Muscle of leg (tissue), 11 donors: Measurements from ENCODE around the gene NSMCE1. TPM values are rescaled to one million over a fixed set of nuclear protein-coding genes. Genes with fewer than 3 reads are reported as not detected.

Experiments
- DNase-seq: peaks from one replicate; pipeline ENCODE4 v3.0.0; 2013
- H3K27ac ChIP-seq: one replicate; pipeline ENCODE4 v1.5.1; 2013; ENCODE audit warnings: mild to moderate bottlenecking, low read length, control low read depth
- H3K27me3 ChIP-seq: one replicate; pipeline ENCODE4 v1.6.1; 2013; ENCODE audit warnings: low read length; ENCODE audit not compliant: control insufficient read depth, insufficient read depth
- H3K36me3 ChIP-seq: one replicate; pipeline ENCODE4 v1.6.1; 2013; ENCODE audit warnings: low read length; ENCODE audit not compliant: control insufficient read depth, insufficient read depth
- H3K4me1 ChIP-seq: one replicate; pipeline ENCODE4 v1.6.1; 2013; ENCODE audit warnings: low read length; ENCODE audit not compliant: control insufficient read depth, insufficient read depth
- H3K4me3 ChIP-seq: one replicate; pipeline ENCODE4 v1.5.1; 2013; ENCODE audit warnings: low read length, control low read depth
- H3K9me3 ChIP-seq: replicated peaks from 2 replicates; pipeline ENCODE4 v1.6.1; 2013; ENCODE audit warnings: low read depth, low read length; ENCODE audit not compliant: control insufficient read depth
- WGBS: methylation state at CpG from one replicate; pipeline ENCODE4 v1.1.5; 2013; ENCODE audit warnings: missing lambda C conversion rate; ENCODE audit not compliant: insufficient coverage; 5-methylcytosine and 5-hydroxymethylcytosine counted together
- polyA plus RNA-seq, 8 donors: library from polyadenylated mRNA; unstranded; fragments of 120-200 nt; gene quantifications; one replicate each; pipeline versions ENCODE4 v1.2.1 to v1.2.3, GENCODE V29; 2013; ENCODE audit warnings: inconsistent platforms in 1 of 8, low replicate concordance in 1 of 8; ENCODE audit not compliant: insufficient read length in 8 of 8, insufficient read depth in 1 of 8
- total RNA-seq: library from RNA; stranded (reverse); fragments of 120-200 nt; gene quantifications from one replicate; pipeline ENCODE4 v1.2.4, GENCODE V29; 2013

Gene NSMCE1
- total and polyA plus RNA-seq, 9 donors: 47.6 to 60.0 (median 53.3) TPM

DNA sequence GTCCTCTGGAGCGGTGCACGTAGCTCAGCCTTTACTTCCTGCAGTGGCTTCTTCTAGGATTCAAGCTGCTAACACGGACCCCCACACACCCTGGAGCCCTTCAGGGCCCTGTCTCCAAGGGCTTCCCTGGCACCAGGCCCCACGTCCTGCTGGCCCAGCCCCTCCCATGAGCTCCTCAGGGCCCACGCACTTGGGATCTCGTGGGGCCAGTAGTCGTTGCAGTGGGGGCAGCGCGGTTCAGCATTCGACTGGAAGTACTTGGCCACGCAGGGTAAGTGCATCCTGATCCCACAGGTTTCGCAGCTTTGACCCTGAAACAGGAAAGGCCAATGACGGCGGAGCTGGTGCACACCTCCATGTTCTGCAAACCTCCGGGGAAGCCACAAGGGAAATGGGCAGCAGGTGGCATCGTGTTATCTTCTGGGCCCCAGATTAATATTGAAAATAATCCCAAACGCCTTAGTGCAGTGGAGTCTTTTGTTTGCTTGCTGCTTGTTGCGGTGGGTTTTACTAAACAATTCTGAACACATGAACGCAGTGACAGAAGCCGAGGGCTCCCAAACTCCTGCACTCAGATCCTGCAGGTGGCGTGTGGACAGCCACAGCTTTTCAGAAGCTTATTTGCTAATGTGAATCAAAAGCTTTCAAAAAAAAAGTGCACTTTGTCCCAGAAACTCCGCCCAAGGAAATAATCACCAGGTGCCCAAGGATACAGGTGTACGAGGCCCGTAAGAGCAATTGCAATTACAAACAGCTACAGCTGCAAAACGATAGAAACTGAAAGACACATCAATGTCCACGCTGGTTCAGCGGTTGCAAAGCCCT is 42.8 kb downstream of the NSMCE1 start:
- Histone ChIP-seq H3K27me3 (no peaks in the 10 kb centered on the region), H3K4me3 (no peak overlapping the region), H3K9me3 (no peaks in the 10 kb centered on the region), H3K4me1 (peaks cover 86% of the 10 kb centered on the region), H3K36me3 (peaks cover 29% of the 10 kb centered on the region), H3K27ac (no peak overlapping the region)
- no peak for DNase-seq
- WGBS: 61% methylated on average over 22 of the region's 27 CpGs

DNA sequence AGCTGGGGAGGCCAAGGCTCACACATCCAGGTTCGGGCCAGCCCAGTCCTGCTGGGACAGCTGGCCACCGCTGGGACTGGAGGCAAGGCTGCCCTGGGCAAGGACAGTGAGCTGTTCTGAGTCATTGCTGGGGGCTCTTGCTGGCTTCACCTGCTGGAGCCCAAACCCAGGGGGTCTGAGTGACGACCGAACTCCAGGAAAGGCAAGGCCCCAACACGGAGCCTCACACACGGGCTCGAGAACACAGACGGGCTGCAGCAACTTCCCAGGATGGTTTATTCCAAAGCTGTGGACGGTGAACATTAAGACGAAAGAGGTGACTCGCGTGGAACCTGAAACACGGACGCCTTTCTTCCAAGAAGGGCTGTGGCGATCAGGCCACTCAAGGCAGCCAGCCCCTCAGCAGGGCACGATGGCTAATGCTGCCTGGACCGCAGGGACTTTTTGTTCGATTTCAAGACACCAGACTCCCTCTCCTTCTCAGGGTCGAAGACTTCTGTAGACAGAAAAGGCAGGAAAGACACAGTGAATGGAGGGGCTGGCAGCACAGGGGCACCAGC is 43.8 kb downstream of the NSMCE1 start:
- Histone ChIP-seq H3K4me1 (peaks cover 79% of the 10 kb centered on the region), H3K4me3 (no peak overlapping the region), H3K27ac (no peak overlapping the region), H3K27me3 (no peaks in the 10 kb centered on the region), H3K9me3 (no peaks in the 10 kb centered on the region), H3K36me3 (peaks cover 20% of the 10 kb centered on the region)
- DNase-seq: no peak
- 71% methylated on average over 16 of the region's 19 CpGs for WGBS

DNA sequence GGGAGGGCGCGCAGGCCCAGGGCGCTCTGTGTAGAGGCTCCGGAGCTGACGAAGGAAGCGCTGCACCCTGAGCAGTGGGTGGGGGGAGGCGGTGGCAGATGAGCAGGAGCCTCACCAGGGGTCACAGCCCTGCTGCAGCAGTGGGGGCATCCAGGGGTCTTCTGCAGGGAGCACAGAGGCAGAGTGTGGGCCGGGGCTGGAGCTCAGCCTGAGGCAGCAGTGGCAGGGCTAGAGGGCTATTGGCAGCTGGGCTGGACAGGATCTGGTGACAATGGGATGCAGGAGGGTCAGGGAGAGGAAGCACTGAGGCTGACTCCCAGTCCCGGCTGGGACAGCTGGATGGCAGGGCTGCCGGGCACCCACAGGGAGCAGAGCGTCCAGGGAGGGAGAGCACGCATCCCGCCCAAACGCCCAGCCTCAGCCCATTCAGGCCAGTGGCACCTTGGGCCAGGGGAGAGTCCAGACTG is 44.3 kb downstream of the NSMCE1 start:
- Histone ChIP-seq H3K4me1 (peaks cover 75% of the 10 kb centered on the region), H3K27me3 (no peaks in the 10 kb centered on the region), H3K36me3 (peaks cover 22% of the 10 kb centered on the region), H3K9me3 (no peaks in the 10 kb centered on the region), H3K27ac (no peak overlapping the region), H3K4me3 (no peak overlapping the region)
- 75% methylated on average over 13 of the region's 14 CpGs for WGBS
- DNase-seq: no peak

- Histone ChIP-seq H3K9me3 (no peaks in the 10 kb centered on the region), H3K4me3 (no peak overlapping the region), H3K36me3 (peaks cover 28% of the 10 kb centered on the region), H3K27ac (no peak overlapping the region), H3K4me1 (peaks cover 75% of the 10 kb centered on the region), H3K27me3 (no peaks in the 10 kb centered on the region)
- WGBS: 83% methylated on average over 2 of the region's 6 CpGs
- no peak for DNase-seq
Observed at GRCh38 chr16:27223701-27224100, 44.9 kb downstream of the NSMCE1 start.

DNA sequence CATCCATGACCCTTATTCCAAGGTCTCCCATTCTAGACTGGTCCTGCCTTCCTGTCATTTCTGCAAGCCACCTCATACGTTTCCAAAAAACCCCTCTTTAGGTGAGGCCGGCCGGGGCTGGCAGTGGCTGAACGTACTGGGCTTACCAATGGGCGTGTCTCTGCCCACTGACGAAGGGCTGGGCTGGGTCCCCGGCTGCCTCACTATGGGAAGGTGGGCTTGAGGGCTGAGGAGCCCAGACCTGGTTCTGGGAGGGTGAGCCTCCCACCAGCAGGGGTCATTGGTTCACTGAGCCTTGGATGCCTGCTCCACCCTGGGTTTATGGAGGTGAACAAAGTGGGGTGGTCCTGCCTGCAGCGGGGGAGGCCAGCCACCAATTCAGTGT is 45.4 kb downstream of the NSMCE1 start:
- DNase-seq: no peak
- Histone ChIP-seq H3K9me3 (no peaks in the 10 kb centered on the region), H3K36me3 (peaks cover 28% of the 10 kb centered on the region), H3K27ac (peak overlapping the region; percentile 84), H3K27me3 (no peaks in the 10 kb centered on the region), H3K4me3 (no peak overlapping the region), H3K4me1 (peaks cover 75% of the 10 kb centered on the region)
- WGBS: 77% methylated on average over 6 of the region's 8 CpGs

- H3K9me3 ChIP-seq: no peaks in the 10 kb centered on the region
- peak; percentile 80 for DNase-seq
- 34% methylated on average over 22 of the region's 30 CpGs for WGBS
Observed at GRCh38 chr16:27222249-27223225, 46.0 kb downstream of the NSMCE1 start.

GRCh38 chr16:27221576-27222248 is 46.9 kb downstream of the NSMCE1 start:
- H3K27me3 ChIP-seq: no peaks in the 10 kb centered on the region
- H3K4me1 ChIP-seq: peaks cover 85% of the 10 kb centered on the region
- DNase-seq: peak; percentile 46
- WGBS: 49% methylated on average over 6 of the region's 8 CpGs
- peak overlapping the region; percentile 84 for H3K27ac ChIP-seq
- H3K36me3 ChIP-seq: peaks cover 28% of the 10 kb centered on the region
- H3K9me3 ChIP-seq: no peaks in the 10 kb centered on the region
- no peak overlapping the region for H3K4me3 ChIP-seq

More at GRCh38 chr16:27222249-27223225, 46.0 kb downstream of the NSMCE1 start:
- no peaks in the 10 kb centered on the region for H3K27me3 ChIP-seq
- H3K4me1 ChIP-seq: peaks cover 76% of the 10 kb centered on the region
- peaks cover 28% of the 10 kb centered on the region for H3K36me3 ChIP-seq
- H3K27ac ChIP-seq: peak overlapping the region; percentile 84
- H3K4me3 ChIP-seq: no peak overlapping the region

DNA sequence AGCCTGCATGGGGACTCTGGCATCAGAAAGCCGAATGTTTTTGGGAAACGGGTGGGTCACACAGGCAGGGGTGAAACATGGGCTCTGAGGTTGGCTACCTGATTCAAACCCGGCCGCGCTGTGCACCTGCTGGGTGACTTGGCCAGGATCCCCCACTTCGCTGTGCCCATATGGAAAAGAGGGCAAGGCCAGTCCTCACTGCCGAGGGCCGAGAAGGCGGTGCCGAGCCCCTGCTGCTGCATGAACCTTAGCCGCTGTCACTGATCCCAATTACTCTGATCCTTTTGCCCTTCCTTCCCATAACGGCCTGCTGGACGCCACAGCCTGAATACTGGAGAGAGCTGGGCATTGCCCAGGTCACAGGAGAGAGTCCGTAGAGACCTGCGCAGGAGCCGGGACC is 47.6 kb downstream of the NSMCE1 start:
- no peaks in the 10 kb centered on the region for H3K9me3 ChIP-seq
- WGBS: 87% methylated on average over 16 of the region's 16 CpGs
- H3K4me1 ChIP-seq: peaks cover 81% of the 10 kb centered on the region
- peaks cover 22% of the 10 kb centered on the region for H3K36me3 ChIP-seq
- no peaks in the 10 kb centered on the region for H3K27me3 ChIP-seq
- no peak for DNase-seq
- no peak overlapping the region for H3K4me3 ChIP-seq
- peak overlapping the region; percentile 84 for H3K27ac ChIP-seq

- no peaks in the 10 kb centered on the region for H3K9me3 ChIP-seq
- no peak overlapping the region for H3K27ac ChIP-seq
- no peaks in the 10 kb centered on the region for H3K27me3 ChIP-seq
- peaks cover 77% of the 10 kb centered on the region for H3K4me1 ChIP-seq
- H3K36me3 ChIP-seq: peaks cover 22% of the 10 kb centered on the region
- 80% methylated on average over 8 of the region's 8 CpGs for WGBS
- H3K4me3 ChIP-seq: no peak overlapping the region
- no peak for DNase-seq
Observed at GRCh38 chr16:27220527-27220926, 48.0 kb downstream of the NSMCE1 start.
